K562 (cell line): ENCODE data around the gene HNRNPDL.

Experiments
- BHLHE40 ChIP-seq: IDR thresholded peaks from 2 replicates; pipeline ENCODE4 v1.6.1; 2011; ENCODE audit warnings: low read length, improper control_type of control experiment
- CEBPB ChIP-seq: fragments of 450-650 bp; IDR thresholded peaks from 2 replicates; pipeline ENCODE4 v1.6.1; 2016; ENCODE audit warnings: missing genetic modification characterization, missing compliant biosample characterization
- CHCHD3 ChIP-seq: fragments of 250-450 bp; sonication (Bioruptor Pico); IDR thresholded peaks from 2 replicates; pipeline ENCODE4 v2.1.2; 2022; ENCODE audit warnings: mild to moderate bottlenecking
- FOXK2 ChIP-seq, 2 experiments: fragments of 450-650 bp; IDR thresholded peaks in 1 of 2; conservative IDR thresholded peaks in 1 of 2; 2 replicates each; pipeline ENCODE4 v1.6.1; 2016; ENCODE audit warnings: low read depth in 2 of 2, mild to moderate bottlenecking in 1 of 2
- POLR2A ChIP-seq: fragments of 450-650 bp; conservative IDR thresholded peaks from 2 replicates; pipeline ENCODE4 v1.6.1; 2016
- RNF2 ChIP-seq: sonication (generic); IDR thresholded peaks from 2 replicates; pipeline ENCODE4 v1.6.1; 2016
- TAF15 ChIP-seq: fragments of 200-400 bp; formaldehyde crosslinking; IDR thresholded peaks from 2 replicates; pipeline ENCODE4 v1.6.1; 2017; ENCODE audit warnings: mild to moderate bottlenecking, low read depth, low read length, moderate library complexity
- TF ChIP-seq, protein P1 (sequence below): sonication (generic); formaldehyde crosslinking; IDR thresholded peaks from 2 replicates; pipeline ENCODE4 v1.8.0; 2022; ENCODE audit warnings: missing genetic modification reagents, mild to moderate bottlenecking, borderline replicate concordance

DNA sequence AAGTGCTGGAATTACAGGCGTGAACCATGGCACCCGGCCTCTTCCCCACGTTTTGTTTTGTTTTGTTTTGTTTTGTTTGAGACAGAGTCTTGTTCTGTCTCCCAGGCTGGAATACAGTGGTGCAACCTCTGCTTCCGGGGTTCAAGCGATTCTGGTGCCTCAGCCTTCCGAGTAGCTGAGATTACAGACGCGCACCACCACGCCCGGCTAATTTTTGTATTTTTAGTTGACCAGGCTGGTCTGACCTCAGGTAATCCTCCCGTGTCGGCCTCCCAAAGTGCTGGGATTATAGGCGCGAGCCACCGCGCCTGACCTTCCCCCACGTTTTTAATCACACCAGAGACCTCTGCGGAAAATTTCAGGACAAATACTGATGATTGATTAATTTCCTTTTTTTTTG lies 2.3 kb upstream of the HNRNPDL start:
- no peak for TF ChIP-seq POLR2A
- no peak for TF ChIP-seq BHLHE40
- TF ChIP-seq FOXK2 (conservative IDR thresholded peaks at IDR 0.05 in 1 of 2, IDR thresholded peaks at IDR 0.05 in 1 of 2; ENCODE audit: low read depth in 2 of 2) = no peak
- TF ChIP-seq, protein P1, sequence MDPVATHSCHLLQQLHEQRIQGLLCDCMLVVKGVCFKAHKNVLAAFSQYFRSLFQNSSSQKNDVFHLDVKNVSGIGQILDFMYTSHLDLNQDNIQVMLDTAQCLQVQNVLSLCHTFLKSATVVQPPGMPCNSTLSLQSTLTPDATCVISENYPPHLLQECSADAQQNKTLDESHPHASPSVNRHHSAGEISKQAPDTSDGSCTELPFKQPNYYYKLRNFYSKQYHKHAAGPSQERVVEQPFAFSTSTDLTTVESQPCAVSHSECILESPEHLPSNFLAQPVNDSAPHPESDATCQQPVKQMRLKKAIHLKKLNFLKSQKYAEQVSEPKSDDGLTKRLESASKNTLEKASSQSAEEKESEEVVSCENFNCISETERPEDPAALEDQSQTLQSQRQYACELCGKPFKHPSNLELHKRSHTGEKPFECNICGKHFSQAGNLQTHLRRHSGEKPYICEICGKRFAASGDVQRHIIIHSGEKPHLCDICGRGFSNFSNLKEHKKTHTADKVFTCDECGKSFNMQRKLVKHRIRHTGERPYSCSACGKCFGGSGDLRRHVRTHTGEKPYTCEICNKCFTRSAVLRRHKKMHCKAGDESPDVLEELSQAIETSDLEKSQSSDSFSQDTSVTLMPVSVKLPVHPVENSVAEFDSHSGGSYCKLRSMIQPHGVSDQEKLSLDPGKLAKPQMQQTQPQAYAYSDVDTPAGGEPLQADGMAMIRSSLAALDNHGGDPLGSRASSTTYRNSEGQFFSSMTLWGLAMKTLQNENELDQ = no peak
- no peak for TF ChIP-seq CHCHD3 (CRISPR knock-in tag)
- TF ChIP-seq RNF2 = no peak
- TF ChIP-seq TAF15 = no peak
- no peak for TF ChIP-seq CEBPB (tag)
